IPS DF 19.7 (cell line): ENCODE measurements around the gene HCN4.
"Not testable (repeated sequence)": the region's sequence is repeated elsewhere in the genome, so short reads cannot be mapped to it uniquely, and the experiment has no call there.

ENCODE experiments used
- DNase-seq: peaks from one replicate; pipeline ENCODE4 v3.0.0-alpha.2; 2013; ENCODE audit warnings: low read depth, low spot score

Gene HCN4

GRCh38 chr15:73326157-73326556 is 42.6 kb downstream of the HCN4 start:
- no peak for DNase-seq

GRCh38 chr15:73325191-73325861 is 43.4 kb downstream of the HCN4 start:
- DNase-seq = no peak

- no peak for DNase-seq
Measured at GRCh38 chr15:73324496-73325170, 44.1 kb downstream of the HCN4 start.

- no peak for DNase-seq
Measured at GRCh38 chr15:73323956-73324355, 44.8 kb downstream of the HCN4 start.

GRCh38 chr15:73323374-73323955 is 45.3 kb downstream of the HCN4 start:
- DNase-seq = no peak

- DNase-seq = no peak
Measured at GRCh38 chr15:73322665-73323373, 45.9 kb downstream of the HCN4 start.

- DNase-seq = no peak
Measured at GRCh38 chr15:73321496-73322450, 47.0 kb downstream of the HCN4 start.

GRCh38 chr15:73320619-73321180 is 48.1 kb downstream of the HCN4 start:
- no peak for DNase-seq

- DNase-seq = no peak
Measured at GRCh38 chr15:73319460-73320245, 49.1 kb downstream of the HCN4 start.

- peak; percentile 17 for DNase-seq
Measured at GRCh38 chr15:73318463-73319351, 50.1 kb downstream of the HCN4 start.

- no peak for DNase-seq
Measured at GRCh38 chr15:73317651-73318462, 50.9 kb downstream of the HCN4 start.

GRCh38 chr15:73313861-73314260 is 54.9 kb downstream of the HCN4 start:
- no peak for DNase-seq

- DNase-seq = no peak
Measured at GRCh38 chr15:73308305-73308704, 60.5 kb downstream of the HCN4 start.

- DNase-seq = peak; percentile 47
Measured at GRCh38 chr15:73305331-73306211, 63.2 kb downstream of the HCN4 start.

- no peak for DNase-seq
Measured at GRCh38 chr15:73303636-73304035, 65.1 kb downstream of the HCN4 start.

GRCh38 chr15:73300286-73300685 is 68.5 kb downstream of the HCN4 start:
- not testable (repeated sequence) for DNase-seq
